ENCODE results near the gene SAP30BP.

The SAP30BP gene

DNA sequence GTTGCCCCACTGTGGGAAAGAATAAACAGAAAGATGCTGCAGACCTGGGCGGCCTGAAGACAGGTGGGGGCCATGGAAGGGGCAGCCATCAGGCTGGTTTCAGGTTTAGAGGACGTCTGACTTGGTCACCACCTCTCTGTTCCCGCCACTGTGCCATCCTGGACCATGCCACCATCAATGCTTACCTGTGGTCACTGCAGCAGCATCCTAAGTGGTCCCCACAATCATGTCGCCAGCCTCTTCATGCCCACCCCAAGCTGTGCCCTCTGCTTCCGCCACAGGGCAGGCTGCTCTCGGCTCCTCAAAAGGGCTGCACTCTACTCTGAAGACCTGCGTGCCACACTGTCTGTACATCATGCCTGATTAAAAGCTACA, 23.5 kb upstream of the SAP30BP start:
- DNase-seq (ENCODE audit: low read depth, low spot score): no peak
- Histone ChIP-seq H3K9me3 (ENCODE audit: insufficient read depth, low read length) (no peaks in the 10 kb centered on the region), H3K36me3 (ENCODE audit: insufficient read depth, insufficient read length, low read length) (peaks cover 63% of the 10 kb centered on the region), H3K9ac (ENCODE audit: insufficient read length, low read depth) (peak overlapping the region; percentile 44), H3K4me3 (ENCODE audit: insufficient read length, low read depth) (no peak overlapping the region), H3K27me3 (ENCODE audit: insufficient read depth, insufficient read length) (no peaks in the 10 kb centered on the region), H3K4me1 (ENCODE audit: insufficient read depth, insufficient read length) (peaks cover 23% of the 10 kb centered on the region)
- TF ChIP-seq ZNF274 (IDR thresholded peaks at IDR 0.05; ENCODE audit: low read depth, low read length): no peak
- no peak for TF ChIP-seq YY1 (IDR thresholded peaks at IDR 0.05; ENCODE audit: insufficient read depth, insufficient read length)
- TF ChIP-seq SUZ12 (IDR thresholded peaks at IDR 0.05; ENCODE audit: extremely low read depth, insufficient read depth, insufficient read length): no peak

- TF ChIP-seq SUZ12 (IDR thresholded peaks at IDR 0.05; ENCODE audit: extremely low read depth, insufficient read depth, insufficient read length) (no peak), ZNF274 (IDR thresholded peaks at IDR 0.05; ENCODE audit: low read depth, low read length) (no peak), YY1 (IDR thresholded peaks at IDR 0.05; ENCODE audit: insufficient read depth, insufficient read length) (no peak)
- no peak overlapping the region for H3K9ac ChIP-seq (ENCODE audit: insufficient read length, low read depth)
- H3K9me3 ChIP-seq (ENCODE audit: insufficient read depth, low read length): no peaks in the 10 kb centered on the region
- peaks cover 64% of the 10 kb centered on the region for H3K36me3 ChIP-seq (ENCODE audit: insufficient read depth, insufficient read length, low read length)
- H3K4me1 ChIP-seq (ENCODE audit: insufficient read depth, insufficient read length): peaks cover 23% of the 10 kb centered on the region
- H3K27me3 ChIP-seq (ENCODE audit: insufficient read depth, insufficient read length): no peaks in the 10 kb centered on the region
- H3K4me3 ChIP-seq (ENCODE audit: insufficient read length, low read depth): no peak overlapping the region
- DNase-seq (ENCODE audit: low read depth, low spot score): no peak
These were observed 21.6 kb upstream of the SAP30BP start for GRCh38 chr17:75645501-75645888.

DNA sequence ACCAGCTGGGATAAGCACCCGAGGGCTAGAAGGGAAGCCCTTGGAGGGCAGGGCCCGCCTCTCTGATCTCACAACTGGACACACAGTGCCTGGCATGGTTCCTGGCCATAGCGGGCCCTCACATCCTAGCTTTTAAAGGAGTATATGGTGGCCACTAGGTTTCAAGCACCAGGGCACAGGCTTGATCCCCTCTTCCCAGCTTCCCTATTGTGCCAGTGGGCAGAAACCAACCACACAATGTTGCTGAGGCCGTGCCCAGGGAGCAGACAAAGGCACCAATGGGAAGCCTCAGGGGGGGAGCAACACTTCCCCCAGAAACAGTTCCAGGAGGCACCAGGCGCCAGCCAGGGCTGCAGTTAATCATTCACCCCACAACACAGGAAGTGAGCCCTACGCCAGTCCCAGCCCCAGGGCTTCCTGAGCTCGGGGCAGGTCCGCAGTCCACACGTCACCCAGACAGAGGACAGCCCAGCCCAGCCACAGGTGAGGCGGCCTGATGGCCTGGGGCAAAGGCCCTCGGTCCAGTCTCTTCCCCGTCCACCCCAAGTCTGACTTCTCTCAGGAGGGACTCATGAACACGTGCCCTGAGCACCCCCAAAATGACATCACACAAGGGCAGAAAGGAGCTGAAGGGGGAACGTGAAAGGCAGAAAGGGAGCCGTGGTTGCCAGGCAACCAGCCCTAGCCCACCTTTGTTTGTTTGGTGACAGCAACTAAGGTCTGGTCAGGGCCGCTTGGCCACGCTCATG, 21.1 kb upstream of the SAP30BP start:
- Histone ChIP-seq H3K4me3 (ENCODE audit: insufficient read length, low read depth) (no peak overlapping the region), H3K27me3 (ENCODE audit: insufficient read depth, insufficient read length) (no peaks in the 10 kb centered on the region), H3K4me1 (ENCODE audit: insufficient read depth, insufficient read length) (peaks cover 23% of the 10 kb centered on the region), H3K36me3 (ENCODE audit: insufficient read depth, insufficient read length, low read length) (peaks cover 64% of the 10 kb centered on the region), H3K9ac (ENCODE audit: insufficient read length, low read depth) (no peak overlapping the region), H3K9me3 (ENCODE audit: insufficient read depth, low read length) (no peaks in the 10 kb centered on the region)
- no peak for DNase-seq (ENCODE audit: low read depth, low spot score)
- TF ChIP-seq SUZ12 (IDR thresholded peaks at IDR 0.05; ENCODE audit: extremely low read depth, insufficient read depth, insufficient read length) (no peak), YY1 (IDR thresholded peaks at IDR 0.05; ENCODE audit: insufficient read depth, insufficient read length) (no peak), ZNF274 (IDR thresholded peaks at IDR 0.05; ENCODE audit: low read depth, low read length) (no peak)

DNA sequence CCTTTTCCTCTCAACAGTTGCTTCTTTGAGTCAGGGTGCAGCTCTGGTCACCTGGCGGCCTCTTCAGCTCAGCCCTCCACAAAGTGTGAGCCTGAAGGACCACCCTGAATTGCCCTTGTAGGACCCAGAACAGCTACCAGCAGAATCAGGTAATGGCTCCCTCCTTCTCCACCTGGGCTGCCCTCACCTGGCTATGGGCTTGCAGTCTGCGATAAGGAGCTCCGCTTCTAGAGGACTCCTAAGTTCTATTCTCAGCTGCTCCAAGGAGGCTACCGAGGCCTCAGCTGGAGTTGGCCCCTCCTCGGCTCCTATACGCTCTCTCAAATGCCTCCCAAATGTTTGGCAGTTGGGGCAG, 20.5 kb upstream of the SAP30BP start:
- no peaks in the 10 kb centered on the region for H3K9me3 ChIP-seq (ENCODE audit: insufficient read depth, low read length)
- DNase-seq (ENCODE audit: low read depth, low spot score): no peak
- TF ChIP-seq YY1 (IDR thresholded peaks at IDR 0.05; ENCODE audit: insufficient read depth, insufficient read length) (no peak), ZNF274 (IDR thresholded peaks at IDR 0.05; ENCODE audit: low read depth, low read length) (no peak), SUZ12 (IDR thresholded peaks at IDR 0.05; ENCODE audit: extremely low read depth, insufficient read depth, insufficient read length) (no peak)
- H3K36me3 ChIP-seq (ENCODE audit: insufficient read depth, insufficient read length, low read length): peaks cover 65% of the 10 kb centered on the region
- H3K4me1 ChIP-seq (ENCODE audit: insufficient read depth, insufficient read length): peaks cover 22% of the 10 kb centered on the region
- H3K4me3 ChIP-seq (ENCODE audit: insufficient read length, low read depth): no peak overlapping the region
- H3K27me3 ChIP-seq (ENCODE audit: insufficient read depth, insufficient read length): no peaks in the 10 kb centered on the region
- H3K9ac ChIP-seq (ENCODE audit: insufficient read length, low read depth): no peak overlapping the region

- Histone ChIP-seq H3K4me3 (ENCODE audit: insufficient read length, low read depth) (no peak overlapping the region), H3K9me3 (ENCODE audit: insufficient read depth, low read length) (no peaks in the 10 kb centered on the region), H3K27me3 (ENCODE audit: insufficient read depth, insufficient read length) (no peaks in the 10 kb centered on the region), H3K9ac (ENCODE audit: insufficient read length, low read depth) (no peak overlapping the region), H3K4me1 (ENCODE audit: insufficient read depth, insufficient read length) (peaks cover 21% of the 10 kb centered on the region), H3K36me3 (ENCODE audit: insufficient read depth, insufficient read length, low read length) (peaks cover 63% of the 10 kb centered on the region)
- TF ChIP-seq SUZ12 (IDR thresholded peaks at IDR 0.05; ENCODE audit: extremely low read depth, insufficient read depth, insufficient read length): no peak
- TF ChIP-seq YY1 (IDR thresholded peaks at IDR 0.05; ENCODE audit: insufficient read depth, insufficient read length): no peak
- TF ChIP-seq ZNF274 (IDR thresholded peaks at IDR 0.05; ENCODE audit: low read depth, low read length): no peak
- DNase-seq (ENCODE audit: low read depth, low spot score): no peak
These were observed 20.1 kb upstream of the SAP30BP start for GRCh38 chr17:75647061-75647460.

DNA sequence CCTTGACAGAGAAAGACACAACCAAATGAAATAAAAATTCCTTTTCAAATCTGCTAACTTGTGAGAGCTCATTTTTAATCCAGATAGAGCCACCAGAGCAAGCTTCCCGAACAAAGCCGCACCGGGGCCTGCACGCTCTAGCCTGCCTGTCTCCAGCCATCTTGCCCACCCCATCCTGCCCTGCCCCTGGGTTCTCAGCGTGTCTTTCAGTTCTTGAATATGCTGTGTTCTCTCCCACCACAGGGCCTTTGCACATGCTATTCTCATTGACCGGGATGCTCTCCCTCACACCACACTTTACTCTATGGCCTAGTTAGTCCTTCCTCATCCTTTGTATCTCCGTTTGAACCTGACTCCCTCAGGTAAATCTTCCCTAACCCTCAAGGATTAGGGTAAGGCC, 19.2 kb upstream of the SAP30BP start:
- TF ChIP-seq SUZ12 (IDR thresholded peaks at IDR 0.05; ENCODE audit: extremely low read depth, insufficient read depth, insufficient read length): no peak
- TF ChIP-seq ZNF274 (IDR thresholded peaks at IDR 0.05; ENCODE audit: low read depth, low read length): no peak
- no peak for TF ChIP-seq YY1 (IDR thresholded peaks at IDR 0.05; ENCODE audit: insufficient read depth, insufficient read length)
- Histone ChIP-seq H3K36me3 (ENCODE audit: insufficient read depth, insufficient read length, low read length) (peaks cover 66% of the 10 kb centered on the region), H3K4me3 (ENCODE audit: insufficient read length, low read depth) (no peak overlapping the region), H3K9ac (ENCODE audit: insufficient read length, low read depth) (no peak overlapping the region), H3K9me3 (ENCODE audit: insufficient read depth, low read length) (no peaks in the 10 kb centered on the region), H3K4me1 (ENCODE audit: insufficient read depth, insufficient read length) (peaks cover 21% of the 10 kb centered on the region), H3K27me3 (ENCODE audit: insufficient read depth, insufficient read length) (no peaks in the 10 kb centered on the region)
- DNase-seq (ENCODE audit: low read depth, low spot score): no peak

DNA sequence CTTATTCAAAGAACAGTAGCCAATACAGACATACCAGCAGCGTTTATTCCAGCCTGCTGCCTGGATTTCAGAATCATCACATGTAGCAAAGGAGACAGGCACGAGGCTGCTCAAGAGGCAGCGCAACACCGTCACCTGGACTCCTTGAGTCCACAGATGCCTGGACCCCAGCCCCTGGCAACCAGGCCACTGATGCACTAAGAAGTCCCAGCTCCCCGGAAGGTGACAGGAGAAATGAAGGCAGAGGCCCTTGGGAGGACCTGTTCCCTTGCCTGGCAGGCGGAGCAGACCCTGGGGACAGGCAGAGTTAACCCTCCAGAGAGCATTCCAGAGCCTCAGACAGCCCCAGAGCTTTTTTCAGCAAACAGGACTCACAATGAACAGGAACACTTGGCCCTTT, 17.5 kb upstream of the SAP30BP start:
- Histone ChIP-seq H3K27me3 (ENCODE audit: insufficient read depth, insufficient read length) (no peaks in the 10 kb centered on the region), H3K4me1 (ENCODE audit: insufficient read depth, insufficient read length) (peaks cover 15% of the 10 kb centered on the region), H3K9ac (ENCODE audit: insufficient read length, low read depth) (no peak overlapping the region), H3K9me3 (ENCODE audit: insufficient read depth, low read length) (no peaks in the 10 kb centered on the region), H3K4me3 (ENCODE audit: insufficient read length, low read depth) (no peak overlapping the region), H3K36me3 (ENCODE audit: insufficient read depth, insufficient read length, low read length) (peaks cover 74% of the 10 kb centered on the region)
- no peak for DNase-seq (ENCODE audit: low read depth, low spot score)
- TF ChIP-seq SUZ12 (IDR thresholded peaks at IDR 0.05; ENCODE audit: extremely low read depth, insufficient read depth, insufficient read length) (no peak), ZNF274 (IDR thresholded peaks at IDR 0.05; ENCODE audit: low read depth, low read length) (no peak), YY1 (IDR thresholded peaks at IDR 0.05; ENCODE audit: insufficient read depth, insufficient read length) (no peak)

All from NT2/D1 (cell line).